HG03521 (cell line): ENCODE data around the gene ADAMTS18.
"Not testable (repeated sequence)": the region's sequence is repeated elsewhere in the genome, so short reads cannot be mapped to it uniquely, and the experiment has no call there.

Source experiments
- ATAC-seq: cut with Tn5 transposase; IDR thresholded peaks from one replicate; pipeline ENCODE4 v1.9.1; 2021; ENCODE audit warnings: mild to moderate bottlenecking, moderate library complexity; ENCODE audit not compliant: unreplicated experiment

Gene ADAMTS18

GRCh38 chr16:77290451-77291115 lies 144.3 kb downstream of the ADAMTS18 start:
- no peak for ATAC-seq

GRCh38 chr16:77289331-77289809 lies 145.5 kb downstream of the ADAMTS18 start:
- ATAC-seq: no peak

- no peak for ATAC-seq
Measured at GRCh38 chr16:77288222-77288621, 146.6 kb downstream of the ADAMTS18 start.

GRCh38 chr16:77285676-77286075 lies 149.2 kb downstream of the ADAMTS18 start:
- no peak for ATAC-seq

GRCh38 chr16:77282345-77282744 lies 152.5 kb downstream of the ADAMTS18 start:
- no peak for ATAC-seq

- ATAC-seq: not testable (repeated sequence)
Measured at GRCh38 chr16:77279316-77279715, 155.5 kb downstream of the ADAMTS18 start.

- ATAC-seq: no peak
Measured at GRCh38 chr16:77277571-77277970, 157.3 kb downstream of the ADAMTS18 start.

GRCh38 chr16:77277141-77277540 lies 157.7 kb downstream of the ADAMTS18 start:
- no peak for ATAC-seq

- ATAC-seq: no peak
Measured at GRCh38 chr16:77276661-77277060, 158.2 kb downstream of the ADAMTS18 start.

- not testable (repeated sequence) for ATAC-seq
Measured at GRCh38 chr16:77275303-77275702, 159.5 kb downstream of the ADAMTS18 start.

GRCh38 chr16:77273815-77274214 lies 161.0 kb downstream of the ADAMTS18 start:
- ATAC-seq: no peak

- ATAC-seq: no peak
Measured at GRCh38 chr16:77271532-77272426, 163.1 kb downstream of the ADAMTS18 start.

GRCh38 chr16:77266185-77266584 lies 168.6 kb downstream of the ADAMTS18 start:
- not testable (repeated sequence) for ATAC-seq

GRCh38 chr16:77262971-77263370 lies 171.9 kb downstream of the ADAMTS18 start:
- ATAC-seq: no peak

- ATAC-seq: no peak
Measured at GRCh38 chr16:77250400-77250799, 184.4 kb downstream of the ADAMTS18 start.

- ATAC-seq: no peak
Measured at GRCh38 chr16:77246150-77246549, 188.7 kb downstream of the ADAMTS18 start.

- not testable (repeated sequence) for ATAC-seq
Measured at GRCh38 chr16:77242471-77242870, 192.4 kb downstream of the ADAMTS18 start.

- no peak for ATAC-seq
Measured at GRCh38 chr16:77238593-77238992, 196.2 kb downstream of the ADAMTS18 start.

- peak; percentile 100 for ATAC-seq
Measured at GRCh38 chr16:77236063-77236511, 198.7 kb downstream of the ADAMTS18 start.

GRCh38 chr16:77234611-77235010 lies 200.2 kb downstream of the ADAMTS18 start:
- ATAC-seq: no peak

GRCh38 chr16:77233799-77234519 lies 200.9 kb downstream of the ADAMTS18 start:
- no peak for ATAC-seq
